OCI-LY7 (cell line): ENCODE measurements around the gene LSR. TPM values are rescaled to one million over a fixed set of nuclear protein-coding genes. Genes with fewer than 3 reads are reported as not detected.

Source experiments
- BruUV-seq: library from RNA; stranded (reverse); fragments of 400-500 nt; replicated peaks from 2 replicates; lab custom pipeline; 2021; lab: Mats Ljungman, UMichigan
- CTCF ChIA-PET: fragments of 300-600 bp; sonication (Branson Sonifier 250); formaldehyde crosslinking; loops from one replicate; lab custom pipeline; 2022; ENCODE audit warnings: antibody characterized with exemption; ENCODE audit not compliant: unreplicated experiment; lab: Charles Lee
- POLR2A ChIA-PET: fragments of 300-600 bp; sonication (Branson Sonifier 250); formaldehyde crosslinking; loops from one replicate; lab custom pipeline; 2022; ENCODE audit warnings: antibody characterized with exemption; lab: Charles Lee
- DNase-seq: peaks from one replicate; pipeline ENCODE4 v3.0.0-alpha.2; 2015; ENCODE audit warnings: low spot score
- H2AFZ ChIP-seq: fragments of 200-600 bp; sonication (generic), shearing (Covaris generic); 2 replicates; pipeline ENCODE4 v1.6.1; 2014; ENCODE audit warnings: mild to moderate bottlenecking, antibody characterized with exemption, low read length, moderate library complexity
- H3K27ac ChIP-seq: fragments of 200-600 bp; sonication (generic); 2 replicates; pipeline ENCODE4 v1.5.1; 2014; ENCODE audit warnings: mixed run types, low read depth, mild to moderate bottlenecking, moderate library complexity, low read length, inconsistent platforms; ENCODE audit not compliant: poor library complexity, severe bottlenecking
- H3K36me3 ChIP-seq: fragments of 200-600 bp; sonication (generic); 2 replicates; pipeline ENCODE4 v1.6.1; 2014; ENCODE audit warnings: mild to moderate bottlenecking, antibody characterized with exemption, low read length, moderate library complexity, mixed read lengths; ENCODE audit not compliant: insufficient read depth
- H3K4me1 ChIP-seq: fragments of 200-600 bp; sonication (generic); 2 replicates; pipeline ENCODE4 v1.5.1; 2014; ENCODE audit warnings: mild to moderate bottlenecking, low read length; ENCODE audit not compliant: insufficient read depth, poor library complexity, severe bottlenecking
- H3K4me2 ChIP-seq: fragments of 200-600 bp; sonication (generic); 2 replicates; pipeline ENCODE4 v1.6.1; 2014; ENCODE audit warnings: mild to moderate bottlenecking, low read length
- H3K4me3 ChIP-seq: fragments of 200-600 bp; sonication (generic); 2 replicates; pipeline ENCODE4 v1.5.1; 2014; ENCODE audit warnings: mild to moderate bottlenecking, low read depth, low read length; ENCODE audit not compliant: poor library complexity, severe bottlenecking
- H3K79me2 ChIP-seq: fragments of 200-600 bp; sonication (generic); 2 replicates; pipeline ENCODE4 v1.6.1; 2016; ENCODE audit warnings: low read depth, mild to moderate bottlenecking, low read length, moderate library complexity, mixed read lengths; ENCODE audit not compliant: insufficient read depth
- H3K9me2 ChIP-seq: fragments of 200-600 bp; sonication (generic); 2 replicates; pipeline ENCODE4 v1.6.1; 2016; ENCODE audit warnings: mild to moderate bottlenecking, low read length, mixed read lengths; ENCODE audit not compliant: insufficient read depth
- H3K9me3 ChIP-seq: fragments of 200-600 bp; sonication (generic); 2 replicates; pipeline ENCODE4 v1.6.1; 2014; ENCODE audit warnings: mild to moderate bottlenecking, mixed run types, low read length, mixed read lengths
- H4K20me1 ChIP-seq: fragments of 200-600 bp; sonication (generic); 2 replicates; pipeline ENCODE4 v1.6.1; 2014; ENCODE audit warnings: mild to moderate bottlenecking, antibody characterized with exemption, low read length, moderate library complexity, mixed read lengths; ENCODE audit not compliant: insufficient read depth
- EZH2phosphoT487 ChIP-seq: fragments of 200-600 bp; sonication (generic); IDR thresholded peaks from 2 replicates; pipeline ENCODE4 v1.6.1; 2018; ENCODE audit warnings: low read depth, borderline replicate concordance, mild to moderate bottlenecking, mixed run types, antibody characterized with exemption, low read length, moderate library complexity, mixed read lengths
- intact Hi-C: fragments of 100-400 bp; cut with micrococcal nuclease; formaldehyde crosslinking; loops from one replicate; pipeline ENCODE4 v1.10.0; 2022; ENCODE audit not compliant: unreplicated experiment
- total RNA-seq, 2 experiments: library from RNA; depleted of rRNA in 1 of 2; stranded (reverse); fragments of >200 nt in 1 of 2; shearing (Covaris generic) in 1 of 2; gene quantifications; 2 replicates each; pipeline ENCODE4 v1.2.3, GENCODE V29; 2014 to 2022
- TF ChIP-seq, protein P1 (sequence below): fragments of 200-600 bp; sonication (generic); conservative IDR thresholded peaks from 2 replicates; pipeline ENCODE4 v1.5.1; 2014; ENCODE audit warnings: mild to moderate bottlenecking, antibody characterized with exemption, low read length, moderate library complexity, mixed read lengths

LSR gene
- total RNA-seq, 2 experiments from 2014 or later: 15.0 to 33.6 TPM

DNA sequence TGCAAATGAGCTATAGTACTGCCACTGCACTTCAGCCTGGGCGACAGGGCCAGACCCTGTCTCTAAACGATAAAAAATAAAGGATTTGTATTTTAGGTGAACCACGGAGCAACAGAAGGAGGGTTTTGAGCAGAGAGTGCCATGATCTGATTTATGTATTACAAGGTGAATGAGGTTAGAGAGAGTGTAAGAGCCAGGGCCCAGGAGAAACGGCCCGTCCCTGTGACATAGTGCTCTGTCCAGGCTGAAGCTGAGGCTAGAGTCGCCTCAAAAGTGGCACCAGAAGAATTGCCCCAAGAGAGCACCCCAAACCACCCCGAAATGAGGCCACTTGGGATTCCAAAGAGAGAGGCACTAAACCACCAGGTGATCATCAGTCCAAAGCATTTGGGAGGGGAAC, 60.1 kb downstream of the LSR start:
- H3K4me1 ChIP-seq: peaks cover 78% of the 10 kb centered on the region
- intact Hi-C loops: no loop called here
- no TSS peak for BruUV-seq
- no peak overlapping the region for H3K4me3 ChIP-seq
- H3K4me2 ChIP-seq: no peak overlapping the region
- H2AFZ ChIP-seq: no peak overlapping the region
- H3K27ac ChIP-seq: no peak overlapping the region
- POLR2A ChIA-PET: interaction anchor here (1.0 to 1.1 kb wide), 2 partner anchors 15 to 24 kb away, joined by 3 to 5 read pairs; no protein-coding TSS in a partner anchor
- H3K9me2 ChIP-seq: no peaks in the 10 kb centered on the region
- CTCF ChIA-PET: no interaction called here
- no peaks in the 10 kb centered on the region for H3K36me3 ChIP-seq
- TF ChIP-seq, protein P1, sequence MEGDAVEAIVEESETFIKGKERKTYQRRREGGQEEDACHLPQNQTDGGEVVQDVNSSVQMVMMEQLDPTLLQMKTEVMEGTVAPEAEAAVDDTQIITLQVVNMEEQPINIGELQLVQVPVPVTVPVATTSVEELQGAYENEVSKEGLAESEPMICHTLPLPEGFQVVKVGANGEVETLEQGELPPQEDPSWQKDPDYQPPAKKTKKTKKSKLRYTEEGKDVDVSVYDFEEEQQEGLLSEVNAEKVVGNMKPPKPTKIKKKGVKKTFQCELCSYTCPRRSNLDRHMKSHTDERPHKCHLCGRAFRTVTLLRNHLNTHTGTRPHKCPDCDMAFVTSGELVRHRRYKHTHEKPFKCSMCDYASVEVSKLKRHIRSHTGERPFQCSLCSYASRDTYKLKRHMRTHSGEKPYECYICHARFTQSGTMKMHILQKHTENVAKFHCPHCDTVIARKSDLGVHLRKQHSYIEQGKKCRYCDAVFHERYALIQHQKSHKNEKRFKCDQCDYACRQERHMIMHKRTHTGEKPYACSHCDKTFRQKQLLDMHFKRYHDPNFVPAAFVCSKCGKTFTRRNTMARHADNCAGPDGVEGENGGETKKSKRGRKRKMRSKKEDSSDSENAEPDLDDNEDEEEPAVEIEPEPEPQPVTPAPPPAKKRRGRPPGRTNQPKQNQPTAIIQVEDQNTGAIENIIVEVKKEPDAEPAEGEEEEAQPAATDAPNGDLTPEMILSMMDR: no peak
- TF ChIP-seq EZH2phosphoT487: no peak
- no peak for DNase-seq
- no peaks in the 10 kb centered on the region for H3K79me2 ChIP-seq
- no peaks in the 10 kb centered on the region for H3K9me3 ChIP-seq
- no peaks in the 10 kb centered on the region for H4K20me1 ChIP-seq

DNA sequence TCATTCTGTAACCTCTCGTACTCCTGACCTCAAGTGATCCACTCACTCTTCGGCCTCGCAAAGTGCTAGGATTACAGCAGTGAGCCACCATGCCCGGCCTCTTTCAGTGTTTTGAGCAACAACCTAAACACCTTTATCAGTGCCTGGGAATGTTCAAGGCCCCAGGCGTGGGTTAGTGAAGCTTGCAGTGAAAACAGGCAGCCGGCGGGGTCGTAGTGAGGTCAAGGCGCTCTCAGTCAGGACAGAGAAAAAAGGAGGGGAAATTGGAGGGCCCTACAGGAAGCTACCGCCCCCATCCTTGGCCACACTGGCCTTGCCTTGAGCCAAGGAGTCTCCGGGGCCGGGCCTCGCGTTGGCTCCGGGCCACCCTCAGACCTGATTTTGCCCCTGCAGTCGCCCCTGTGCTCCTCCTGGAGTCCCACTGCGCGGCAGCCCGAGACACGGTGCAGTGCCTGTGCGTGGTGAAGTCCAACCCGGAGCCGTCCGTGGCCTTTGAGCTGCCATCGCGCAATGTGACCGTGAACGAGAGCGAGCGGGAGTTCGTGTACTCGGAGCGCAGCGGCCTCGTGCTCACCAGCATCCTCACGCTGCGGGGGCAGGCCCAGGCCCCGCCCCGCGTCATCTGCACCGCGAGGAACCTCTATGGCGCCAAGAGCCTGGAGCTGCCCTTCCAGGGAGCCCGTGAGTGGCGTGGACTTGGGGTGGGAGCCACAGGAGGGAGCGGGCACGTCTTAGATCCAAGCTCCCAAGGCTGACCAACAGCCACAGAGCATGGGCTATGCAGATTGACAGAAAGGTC, 60.9 kb downstream of the LSR start:
- ChIA-PET CTCF (no interaction called here), POLR2A (no interaction called here)
- Histone ChIP-seq H3K9me3 (no peaks in the 10 kb centered on the region), H2AFZ (no peak overlapping the region), H3K36me3 (no peaks in the 10 kb centered on the region), H3K27ac (no peak overlapping the region), H3K9me2 (no peaks in the 10 kb centered on the region), H4K20me1 (no peaks in the 10 kb centered on the region), H3K4me1 (peaks cover 76% of the 10 kb centered on the region), H3K79me2 (no peaks in the 10 kb centered on the region), H3K4me2 (no peak overlapping the region), H3K4me3 (no peak overlapping the region)
- DNase-seq: no peak
- no TSS peak for BruUV-seq
- intact Hi-C loops: no loop called here
- TF ChIP-seq EZH2phosphoT487: no peak
- TF ChIP-seq, protein P1: no peak

DNA sequence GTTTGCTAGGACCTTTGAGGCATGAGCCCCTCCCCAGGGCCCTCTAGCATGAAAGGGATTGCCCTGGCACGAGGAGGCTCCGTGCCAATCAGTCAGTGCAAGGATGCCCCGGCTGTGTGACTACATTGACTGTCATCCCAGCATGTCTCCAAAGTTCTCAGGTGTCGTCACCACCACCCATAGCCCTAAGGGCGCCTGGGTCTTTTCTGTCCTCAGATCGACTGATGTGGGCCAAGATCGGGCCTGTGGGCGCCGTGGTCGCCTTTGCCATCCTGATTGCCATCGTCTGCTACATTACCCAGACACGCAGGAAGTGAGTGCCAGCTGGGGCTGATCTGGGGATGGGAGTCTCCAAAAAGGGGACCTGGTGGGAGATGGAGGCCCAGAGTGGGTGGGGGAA, 61.5 kb downstream of the LSR start:
- H3K79me2 ChIP-seq: no peaks in the 10 kb centered on the region
- POLR2A ChIA-PET: no interaction called here

More for the DNA sequence above, 61.5 kb downstream of the LSR start:
- no peak overlapping the region for H3K4me3 ChIP-seq
- H3K36me3 ChIP-seq: no peaks in the 10 kb centered on the region
- no TSS peak for BruUV-seq
- no peaks in the 10 kb centered on the region for H3K9me3 ChIP-seq
- intact Hi-C loops: no loop called here
- no peak for TF ChIP-seq EZH2phosphoT487
- TF ChIP-seq, protein P1: no peak
- no peak overlapping the region for H3K27ac ChIP-seq
- no peaks in the 10 kb centered on the region for H3K9me2 ChIP-seq
- no peaks in the 10 kb centered on the region for H4K20me1 ChIP-seq
- peaks cover 71% of the 10 kb centered on the region for H3K4me1 ChIP-seq
- CTCF ChIA-PET: no interaction called here
- no peak overlapping the region for H3K4me2 ChIP-seq
- H2AFZ ChIP-seq: no peak overlapping the region
- no peak for DNase-seq
